Peyer's patch (tissue), 4 donors: Measurements from ENCODE around the gene ALDH3A2.

Experiments used
- CTCF ChIP-seq, 6 experiments: fragments of 450-650 bp in 4 of 6; fragments of 200-600 bp in 2 of 6; sonication (generic) in 1 of 6; IDR thresholded peaks; one replicate each; pipeline ENCODE4 v1.5.1; 2017 to 2019; ENCODE audit warnings: antibody characterized with exemption in 6 of 6, mild to moderate bottlenecking in 3 of 6, moderate library complexity in 1 of 6
- POLR2A ChIP-seq, 2 donors: fragments of 450-650 bp; IDR thresholded peaks; one replicate each; pipeline ENCODE4 v1.5.1; 2017; ENCODE audit warnings: antibody characterized with exemption in 2 of 2, mild to moderate bottlenecking in 2 of 2, moderate library complexity in 2 of 2

- no peak for TF ChIP-seq CTCF (IDR thresholded peaks at IDR 0.05)
- TF ChIP-seq POLR2A (IDR thresholded peaks at IDR 0.05) = no peak
These were observed 29.3 kb downstream of the ALDH3A2 start for GRCh38 chr17:19677736-19678379.
